Common myeloid progenitor, CD34-positive (primary cell): ENCODE measurements around the gene RNF217.
"Not testable (repeated sequence)": the region's sequence is repeated elsewhere in the genome, so short reads cannot be mapped to it uniquely, and the experiment has no call there.

ENCODE experiments used
- CTCF ChIA-PET: fragments of 350-600 bp; sonication (Branson Sonifier 250); formaldehyde crosslinking; loops from one replicate; lab custom pipeline; 2021; ENCODE audit warnings: antibody characterized with exemption; lab: Charles Lee
- POLR2A ChIA-PET: fragments of 350-600 bp; sonication (Branson Sonifier 250); formaldehyde crosslinking; loops from one replicate; lab custom pipeline; 2021; ENCODE audit warnings: antibody characterized with exemption; lab: Charles Lee
- DNase-seq, 3 donors: peaks; one replicate each; pipeline versions ENCODE4 v3.0.0 to v3.0.0-alpha.2; 2013
- H3K27ac ChIP-seq, 2 experiments: 1 replicate in 1 of 2; 2 replicates in 1 of 2; pipeline ENCODE4 v1.7.0; 2013; ENCODE audit warnings: inconsistent platforms in 2 of 2, low read length in 2 of 2, mild to moderate bottlenecking in 2 of 2, low read depth in 1 of 2, moderate library complexity in 1 of 2; ENCODE audit not compliant: severe bottlenecking in 2 of 2, insufficient read depth in 1 of 2, poor library complexity in 1 of 2
- H3K27me3 ChIP-seq, 5 experiments: replicated peaks in 2 of 5; 1 replicate in 3 of 5; 2 replicates in 2 of 5; pipeline versions ENCODE4 v1.6.1 to v1.7.0; 2013; ENCODE audit warnings: low read length in 4 of 5, mild to moderate bottlenecking in 2 of 5, moderate library complexity in 2 of 5, inconsistent platforms in 1 of 5; ENCODE audit not compliant: insufficient read depth in 5 of 5, control insufficient read depth in 4 of 5
- H3K36me3 ChIP-seq, 4 experiments: 1 replicate in 2 of 4; 2 replicates in 2 of 4; pipeline versions ENCODE4 v1.6.1 to v1.7.0; 2013; ENCODE audit warnings: low read length in 3 of 4, control low read depth in 1 of 4, mild to moderate bottlenecking in 1 of 4; ENCODE audit not compliant: control insufficient read depth in 4 of 4, insufficient read depth in 4 of 4
- H3K4me1 ChIP-seq, 4 experiments: 1 replicate in 3 of 4; 2 replicates in 1 of 4; pipeline versions ENCODE4 v1.6.1 to v1.7.1; 2013; ENCODE audit warnings: low read length in 3 of 4, mild to moderate bottlenecking in 3 of 4, control low read depth in 1 of 4, inconsistent platforms in 1 of 4, moderate library complexity in 1 of 4; ENCODE audit not compliant: control insufficient read depth in 4 of 4, insufficient read depth in 4 of 4; ENCODE audit errors: control extremely low read depth in 1 of 4
- H3K4me3 ChIP-seq, 7 experiments: 1 replicate in 4 of 7; 2 replicates in 3 of 7; pipeline versions ENCODE4 v1.5.1 to v1.7.0; 2013; ENCODE audit warnings: mild to moderate bottlenecking in 7 of 7, low read length in 6 of 7, moderate library complexity in 6 of 7, inconsistent platforms in 2 of 7, low read depth in 2 of 7, control low read depth in 1 of 7; ENCODE audit not compliant: insufficient read depth in 4 of 7, control insufficient read depth in 1 of 7; ENCODE audit errors: extremely low read depth in 1 of 7
- H3K9me3 ChIP-seq, 5 experiments: 1 replicate in 4 of 5; 2 replicates in 1 of 5; pipeline versions ENCODE4 v1.6.1 to v1.7.1; 2013; ENCODE audit warnings: low read length in 4 of 5, mild to moderate bottlenecking in 2 of 5, inconsistent platforms in 1 of 5, low read depth in 1 of 5, moderate library complexity in 1 of 5; ENCODE audit not compliant: control insufficient read depth in 4 of 5, insufficient read depth in 2 of 5; ENCODE audit errors: control extremely low read depth in 1 of 5
- WGBS: methylation state at CpG from one replicate; pipeline ENCODE4 v1.1.5; 2013; ENCODE audit not compliant: insufficient coverage; 5-methylcytosine and 5-hydroxymethylcytosine counted together

RNF217 gene

GRCh38 chr6:125120054-125120590 lies 157.9 kb downstream of the RNF217 start:
- no peak for DNase-seq
- H3K4me1 ChIP-seq, result peaks cover 0 to 2% (median 0%) of the 10 kb centered on the region in 4 experiments
- H3K9me3 ChIP-seq, result no peaks in the 10 kb centered on the region
- ChIA-PET CTCF (interaction anchor here (1.5 to 1.7 kb wide), 3 partner anchors 9 to 250 kb away, joined by 3 to 4 read pairs (median 3); no protein-coding TSS in a partner anchor), POLR2A (interaction anchor here (0.5 kb wide), 1 partner anchor 102 kb away, joined by 3 read pairs; no protein-coding TSS in a partner anchor)
- no peak overlapping the region for H3K4me3 ChIP-seq
- no peaks in the 10 kb centered on the region for H3K36me3 ChIP-seq
- 94% methylated on average over 3 of the region's 3 CpGs for WGBS
- no peak overlapping the region for H3K27ac ChIP-seq
- no peaks in the 10 kb centered on the region for H3K27me3 ChIP-seq

GRCh38 chr6:125121894-125122293 lies 159.7 kb downstream of the RNF217 start:
- ChIA-PET POLR2A (no interaction called here), CTCF (interaction anchor here (1.0 kb wide), 1 partner anchor 251 kb away, joined by 4 read pairs; no protein-coding TSS in a partner anchor)
- WGBS, result 100% methylated on average over 1 of the region's 1 CpG
- H3K9me3 ChIP-seq, result no peaks in the 10 kb centered on the region
- H3K4me3 ChIP-seq, result no peak overlapping the region
- H3K27ac ChIP-seq, result no peak overlapping the region
- H3K4me1 ChIP-seq, result peaks cover 0 to 2% (median 0%) of the 10 kb centered on the region in 4 experiments
- no peaks in the 10 kb centered on the region for H3K27me3 ChIP-seq
- no peaks in the 10 kb centered on the region for H3K36me3 ChIP-seq
- no peak for DNase-seq

- WGBS, result 100% methylated on average over 1 of the region's 3 CpGs
- no peak overlapping the region for H3K4me3 ChIP-seq
- peaks cover 0 to 2% (median 0%) of the 10 kb centered on the region in 4 experiments for H3K4me1 ChIP-seq
- ChIA-PET CTCF (interaction anchor here (0.9 to 1.7 kb wide), 2 partner anchors 9 to 11 kb away, joined by 3 to 6 read pairs; no protein-coding TSS in a partner anchor), POLR2A (no interaction called here)
- no peak overlapping the region for H3K27ac ChIP-seq
- H3K36me3 ChIP-seq, result no peaks in the 10 kb centered on the region
- DNase-seq, result no peak
- H3K27me3 ChIP-seq, result no peaks in the 10 kb centered on the region
- H3K9me3 ChIP-seq, result no peaks in the 10 kb centered on the region
These were observed 160.8 kb downstream of the RNF217 start for GRCh38 chr6:125123051-125123450.

GRCh38 chr6:125123468-125124048 lies 161.3 kb downstream of the RNF217 start:
- Histone ChIP-seq H3K4me1 (peaks cover 0 to 2% (median 0%) of the 10 kb centered on the region in 4 experiments), H3K36me3 (no peaks in the 10 kb centered on the region), H3K9me3 (no peaks in the 10 kb centered on the region), H3K27me3 (no peaks in the 10 kb centered on the region), H3K27ac (no peak overlapping the region), H3K4me3 (no peak overlapping the region)
- POLR2A ChIA-PET, result no interaction called here
- WGBS, result 89% methylated on average over 7 of the region's 8 CpGs
- peak in 2 of 3 donors; percentile 27 to 29 for DNase-seq
- CTCF ChIA-PET, result interaction anchor here (0.9 to 2.0 kb wide), 3 partner anchors 10 to 28 kb away, joined by 3 to 6 read pairs (median 4); no protein-coding TSS in a partner anchor

- CTCF ChIA-PET, result interaction anchor here (1.1 to 2.0 kb wide), 5 partner anchors 10 to 52 kb away, joined by 3 to 10 read pairs (median 4); no protein-coding TSS in a partner anchor
- no peak for DNase-seq
These were observed 161.9 kb downstream of the RNF217 start for GRCh38 chr6:125124049-125124669.

GRCh38 chr6:125125856-125126255 lies 163.6 kb downstream of the RNF217 start:
- H3K4me3 ChIP-seq, H3K4me1 ChIP-seq, H3K9me3 ChIP-seq, H3K27me3 ChIP-seq, H3K36me3 ChIP-seq, H3K27ac ChIP-seq, POLR2A ChIA-PET, DNase-seq: not testable (repeated sequence)
- 96% methylated on average over 10 of the region's 23 CpGs for WGBS
- CTCF ChIA-PET, result interaction anchor here (1.8 kb wide), 1 partner anchor 12 kb away, joined by 10 read pairs; no protein-coding TSS in a partner anchor

More at GRCh38 chr6:125124049-125124669, 161.9 kb downstream of the RNF217 start:
- POLR2A ChIA-PET, result no interaction called here
- H3K4me3 ChIP-seq, result no peak overlapping the region
- no peak overlapping the region for H3K27ac ChIP-seq
- peaks cover 0 to 2% (median 0%) of the 10 kb centered on the region in 4 experiments for H3K4me1 ChIP-seq
- no peaks in the 10 kb centered on the region for H3K9me3 ChIP-seq
- H3K36me3 ChIP-seq, result no peaks in the 10 kb centered on the region
- H3K27me3 ChIP-seq, result no peaks in the 10 kb centered on the region
- WGBS, result 97% methylated on average over 4 of the region's 6 CpGs
